HUES48 (cell line): ENCODE measurements around the gene CILP.
"Not testable (repeated sequence)": the region's sequence is repeated elsewhere in the genome, so short reads cannot be mapped to it uniquely, and the experiment has no call there.

ENCODE experiments used
- H3K27ac ChIP-seq: one replicate; pipeline ENCODE4 v1.7.0; 2013; ENCODE audit warnings: low read depth, low read length, inconsistent platforms
- H3K27me3 ChIP-seq: 2 replicates; pipeline ENCODE4 v1.6.1; 2013; ENCODE audit warnings: mild to moderate bottlenecking, low read length; ENCODE audit not compliant: control insufficient read depth, insufficient read depth
- H3K36me3 ChIP-seq: 2 replicates; pipeline ENCODE4 v1.6.1; 2013; ENCODE audit warnings: low read length; ENCODE audit not compliant: control insufficient read depth, insufficient read depth
- H3K4me1 ChIP-seq: 2 replicates; pipeline ENCODE4 v1.6.1; 2013; ENCODE audit warnings: mild to moderate bottlenecking, low read length; ENCODE audit not compliant: control insufficient read depth, insufficient read depth
- H3K4me3 ChIP-seq: 2 replicates; pipeline ENCODE4 v1.5.1; 2013; ENCODE audit warnings: mild to moderate bottlenecking, low read depth, low read length
- H3K9ac ChIP-seq: 2 replicates; pipeline ENCODE4 v1.6.1; 2013; ENCODE audit warnings: mild to moderate bottlenecking, low read depth, low read length, moderate library complexity
- H3K9me3 ChIP-seq: 2 replicates; pipeline ENCODE4 v1.6.1; 2013; ENCODE audit warnings: low read length; ENCODE audit not compliant: control insufficient read depth, insufficient read depth

CILP gene

DNA sequence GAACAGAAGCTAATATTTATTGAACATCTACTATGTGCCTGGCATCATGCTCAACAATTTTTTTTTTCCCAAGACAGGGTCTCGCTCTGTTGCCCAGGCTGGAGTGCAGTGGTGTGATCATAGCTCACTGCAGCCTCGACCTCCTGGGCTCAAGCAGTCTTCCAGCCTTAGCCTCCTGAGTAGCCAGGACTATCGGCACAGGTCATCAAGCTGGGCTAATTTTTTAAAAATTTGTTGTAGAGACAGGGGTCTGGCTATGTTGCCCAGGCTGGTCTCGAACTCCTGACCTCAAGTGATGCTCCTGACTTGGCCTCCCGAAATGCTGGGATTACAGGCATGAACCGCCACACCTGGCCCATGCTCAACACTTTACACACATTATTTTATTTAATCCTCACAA lies 35.7 kb upstream of the CILP start:
- H3K36me3 ChIP-seq: no peaks in the 10 kb centered on the region
- no peaks in the 10 kb centered on the region for H3K9me3 ChIP-seq
- H3K27ac ChIP-seq: no peak overlapping the region
- no peaks in the 10 kb centered on the region for H3K27me3 ChIP-seq
- H3K9ac ChIP-seq: no peak overlapping the region
- H3K4me1 ChIP-seq: no peaks in the 10 kb centered on the region
- H3K4me3 ChIP-seq: no peak overlapping the region

DNA sequence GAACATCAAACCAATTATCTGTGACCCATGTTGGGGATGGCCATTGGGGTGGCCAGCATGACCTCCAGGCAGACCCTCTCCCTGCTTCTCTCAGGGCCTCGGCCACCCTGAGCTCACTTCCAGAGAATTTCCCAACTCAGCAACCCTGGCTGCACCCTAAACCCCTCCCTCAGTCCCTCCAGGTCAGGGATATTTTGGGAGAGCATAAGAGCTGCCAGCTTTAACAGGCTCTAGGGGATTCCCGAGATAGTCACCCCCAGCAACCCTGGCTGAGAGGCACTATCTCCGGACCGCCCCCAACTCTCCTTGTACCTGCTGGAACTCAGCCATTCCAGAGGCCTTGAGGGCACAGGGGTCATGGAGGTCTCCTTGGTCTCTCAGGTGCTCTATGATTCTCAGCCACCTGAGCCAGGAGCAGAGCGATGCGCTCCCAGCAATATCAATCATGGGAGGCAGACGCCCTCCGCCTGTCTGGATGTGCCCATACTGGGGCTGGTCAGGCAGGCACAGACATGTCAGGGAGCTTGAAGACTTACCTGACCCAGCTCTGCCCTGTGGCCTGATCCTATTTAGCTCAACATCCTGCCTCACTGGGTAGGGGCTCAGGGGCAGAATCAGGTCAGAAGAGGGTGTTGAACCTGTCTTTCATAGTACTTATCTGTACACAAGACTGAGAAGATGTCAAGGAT lies 34.9 kb upstream of the CILP start:
- H3K9ac ChIP-seq: no peak overlapping the region
- H3K4me1 ChIP-seq: no peaks in the 10 kb centered on the region
- no peak overlapping the region for H3K27ac ChIP-seq
- H3K4me3 ChIP-seq: no peak overlapping the region
- no peaks in the 10 kb centered on the region for H3K36me3 ChIP-seq
- no peaks in the 10 kb centered on the region for H3K27me3 ChIP-seq
- no peaks in the 10 kb centered on the region for H3K9me3 ChIP-seq

DNA sequence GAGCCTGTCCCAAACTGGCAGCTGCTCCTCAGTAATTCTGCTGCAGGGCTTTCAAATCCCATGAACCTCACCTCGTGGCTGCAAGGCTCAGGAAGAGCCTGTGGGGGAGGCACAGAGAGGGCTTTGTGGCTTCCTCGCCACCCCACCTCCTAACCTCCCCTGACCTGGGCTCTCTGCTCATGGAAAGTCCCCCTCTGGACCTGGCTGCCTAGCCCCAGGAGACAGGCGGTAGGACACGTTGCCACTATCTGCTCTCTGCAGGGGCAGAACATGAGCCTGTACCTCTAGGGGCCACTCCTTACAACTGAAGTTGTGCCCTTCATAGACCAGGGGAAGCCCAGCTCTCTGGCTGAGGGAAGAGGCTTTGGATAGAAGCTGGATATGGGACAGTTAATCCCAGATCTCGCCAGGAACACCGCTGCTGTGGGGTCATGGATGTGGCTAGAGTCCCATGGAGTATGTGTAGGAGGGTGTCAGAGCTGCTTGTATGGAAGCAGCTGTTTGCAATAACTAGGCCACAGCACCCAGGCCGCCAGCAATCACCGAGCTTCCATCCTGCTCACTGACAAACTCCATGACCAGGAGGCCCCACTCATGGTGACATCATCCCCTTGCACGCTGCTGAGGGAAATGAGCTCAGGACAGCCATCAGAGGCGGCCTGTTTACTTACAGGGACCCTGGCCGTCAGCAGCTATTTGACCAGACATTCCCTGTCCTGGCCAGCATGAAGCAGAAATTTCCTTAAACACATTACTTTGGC lies 34.0 kb upstream of the CILP start:
- Histone ChIP-seq H3K4me1 (no peaks in the 10 kb centered on the region), H3K27ac (no peak overlapping the region), H3K36me3 (no peaks in the 10 kb centered on the region), H3K27me3 (no peaks in the 10 kb centered on the region), H3K9me3 (no peaks in the 10 kb centered on the region), H3K9ac (no peak overlapping the region), H3K4me3 (no peak overlapping the region)

DNA sequence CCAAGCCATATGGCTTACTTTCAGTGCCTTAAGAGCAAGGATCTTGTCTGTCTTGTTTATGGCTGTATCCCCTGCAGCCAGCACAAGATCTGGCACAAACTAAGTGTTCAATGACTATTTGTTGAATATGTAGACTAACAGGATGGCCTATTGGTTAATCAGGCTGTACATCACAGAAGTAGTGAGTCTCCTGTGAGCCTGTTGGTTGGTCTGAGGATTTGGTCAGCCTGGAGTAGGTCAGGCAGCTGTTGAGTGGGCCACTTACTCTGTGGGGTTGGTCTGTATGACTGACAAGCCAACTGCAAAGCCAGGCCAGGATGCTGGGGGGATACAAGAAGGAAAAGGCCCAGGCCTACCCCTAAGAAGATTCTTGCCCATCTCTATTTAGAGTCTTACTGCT lies 33.4 kb upstream of the CILP start:
- Histone ChIP-seq H3K9ac (no peak overlapping the region), H3K27me3 (no peaks in the 10 kb centered on the region), H3K4me3 (no peak overlapping the region), H3K36me3 (no peaks in the 10 kb centered on the region), H3K27ac (no peak overlapping the region), H3K9me3 (no peaks in the 10 kb centered on the region), H3K4me1 (no peaks in the 10 kb centered on the region)

DNA sequence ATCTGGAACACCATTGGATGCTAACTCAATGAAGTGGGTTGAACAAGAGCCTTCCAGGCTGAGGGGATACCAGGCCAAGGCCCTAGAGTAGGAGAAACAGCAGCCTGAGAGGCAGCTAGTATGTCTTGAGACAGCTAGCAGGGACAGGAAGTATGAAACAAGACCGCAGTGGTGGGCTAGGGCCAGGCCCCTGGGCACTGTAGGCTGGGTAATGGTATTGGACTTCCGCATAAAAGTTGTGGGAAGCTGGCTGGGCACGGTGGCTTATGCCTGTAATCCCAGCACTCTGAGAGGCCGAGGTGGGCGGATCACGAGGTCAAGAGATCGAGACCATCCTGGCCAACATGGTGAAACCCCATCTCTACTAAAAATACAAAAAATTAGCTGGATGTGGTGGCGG lies 25.2 kb upstream of the CILP start:
- H3K9ac ChIP-seq, H3K4me3 ChIP-seq, H3K4me1 ChIP-seq, H3K9me3 ChIP-seq, H3K27ac ChIP-seq, H3K36me3 ChIP-seq, H3K27me3 ChIP-seq: not testable (repeated sequence)

DNA sequence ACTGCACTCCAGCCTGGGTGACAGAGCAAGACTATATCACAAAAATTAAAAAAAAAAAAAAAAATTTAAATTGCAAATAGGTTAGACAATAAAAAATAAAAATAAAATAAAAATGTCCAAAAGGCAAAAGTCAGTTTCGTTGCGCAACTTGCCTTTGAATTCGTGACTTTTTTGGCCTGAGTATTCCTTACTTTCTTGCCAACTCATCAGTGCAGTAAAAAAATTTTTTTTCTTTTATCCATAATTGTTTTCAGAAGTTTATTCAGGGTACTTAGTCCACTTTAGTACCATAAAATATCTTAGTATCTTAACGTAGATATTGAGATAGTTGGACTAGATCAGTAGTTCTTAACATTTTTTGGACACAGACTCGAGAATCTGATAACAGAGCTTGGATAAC lies 22.4 kb upstream of the CILP start:
- H3K9me3 ChIP-seq: no peaks in the 10 kb centered on the region
- no peak overlapping the region for H3K9ac ChIP-seq
- no peak overlapping the region for H3K4me3 ChIP-seq
- no peaks in the 10 kb centered on the region for H3K27me3 ChIP-seq
- no peak overlapping the region for H3K27ac ChIP-seq
- no peaks in the 10 kb centered on the region for H3K36me3 ChIP-seq
- no peaks in the 10 kb centered on the region for H3K4me1 ChIP-seq

DNA sequence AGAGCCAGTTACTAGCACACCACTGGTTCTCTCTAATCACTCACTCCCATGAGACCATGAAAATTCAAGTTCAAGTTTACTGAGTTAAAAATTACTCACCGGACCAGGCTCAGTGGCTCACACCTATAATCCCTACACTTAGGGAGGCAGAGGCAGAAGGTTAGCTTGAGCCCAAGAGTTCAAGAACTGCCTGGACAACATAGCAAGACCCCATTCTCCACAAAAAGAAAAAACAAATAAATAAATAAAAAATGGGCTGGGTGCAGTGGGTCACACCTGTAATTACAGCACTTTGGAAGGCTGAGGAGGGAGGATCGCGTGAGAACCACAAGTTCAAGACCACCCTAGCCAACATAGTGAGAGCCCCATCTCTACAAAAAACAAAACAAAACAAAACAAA lies 21.2 kb upstream of the CILP start:
- H3K4me3 ChIP-seq: no peak overlapping the region
- H3K9me3 ChIP-seq: no peaks in the 10 kb centered on the region
- no peak overlapping the region for H3K9ac ChIP-seq
- no peak overlapping the region for H3K27ac ChIP-seq
- no peaks in the 10 kb centered on the region for H3K4me1 ChIP-seq
- H3K36me3 ChIP-seq: no peaks in the 10 kb centered on the region
- H3K27me3 ChIP-seq: no peaks in the 10 kb centered on the region

DNA sequence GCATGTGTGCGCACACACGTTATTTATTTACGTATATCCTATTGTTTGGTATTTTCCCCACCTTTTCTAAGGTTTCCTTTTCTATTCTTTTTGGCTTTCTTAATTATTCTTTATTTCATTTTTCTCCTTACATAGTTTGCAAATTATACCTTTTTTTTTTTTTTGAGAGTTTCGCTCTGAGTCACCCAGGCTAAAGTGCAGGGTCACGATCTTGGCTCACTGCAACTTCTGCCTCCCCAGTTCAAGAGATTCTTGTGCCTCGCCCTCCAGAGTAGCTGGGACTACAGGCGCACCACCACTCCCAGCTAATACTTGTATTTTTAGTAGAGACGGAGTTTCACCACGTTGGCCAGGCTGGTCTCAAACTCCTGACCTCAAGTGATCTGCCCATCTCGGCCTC lies 20.0 kb upstream of the CILP start:
- Histone ChIP-seq H3K4me1 (peaks cover under 1% of the 10 kb centered on the region; the same call in 1 of the 2 replicates), H3K9me3 (no peaks in the 10 kb centered on the region), H3K9ac (no peak overlapping the region), H3K27ac (no peak overlapping the region), H3K4me3 (no peak overlapping the region), H3K27me3 (no peaks in the 10 kb centered on the region), H3K36me3 (no peaks in the 10 kb centered on the region)

DNA sequence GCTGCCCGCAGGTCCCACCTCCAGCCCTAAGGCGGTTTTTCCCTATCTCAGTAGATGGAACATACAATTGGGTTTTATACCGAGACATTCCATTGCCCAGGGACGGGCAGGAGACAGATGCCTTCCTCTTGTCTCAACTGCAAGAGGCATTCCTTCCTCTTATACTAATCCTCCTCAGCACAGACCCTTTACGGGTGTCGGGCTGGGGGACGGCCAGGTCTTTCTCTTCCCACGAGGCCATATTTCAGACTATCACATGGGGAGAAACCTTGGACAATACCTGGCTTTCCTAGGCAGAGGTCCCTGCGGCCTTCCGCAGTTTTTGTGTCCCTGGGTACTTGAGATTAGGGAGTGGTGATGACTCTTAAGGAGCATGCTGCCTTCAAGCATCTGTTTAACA lies 15.6 kb upstream of the CILP start:
- H3K9ac ChIP-seq, H3K4me1 ChIP-seq, H3K9me3 ChIP-seq, H3K4me3 ChIP-seq, H3K27ac ChIP-seq, H3K27me3 ChIP-seq, H3K36me3 ChIP-seq: not testable (repeated sequence)

DNA sequence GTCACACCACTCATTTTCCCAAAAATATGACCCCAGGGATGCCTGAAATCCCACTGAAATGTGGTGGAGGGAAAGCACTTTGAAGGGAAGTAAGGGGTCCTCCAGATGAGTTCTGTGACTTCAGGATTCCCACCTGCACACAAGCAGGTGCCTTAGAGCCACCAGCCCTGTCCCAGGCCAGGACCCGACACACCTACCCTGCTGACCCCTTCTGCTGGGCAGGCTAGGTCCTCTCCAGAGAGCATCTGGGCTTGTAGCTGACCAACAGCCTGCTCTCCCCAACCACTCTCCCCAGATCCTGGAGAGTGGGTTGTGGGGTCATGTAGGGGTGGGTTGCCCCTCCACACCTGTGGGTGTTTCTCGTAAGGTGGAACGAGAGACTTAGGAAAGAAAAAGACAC lies 14.9 kb upstream of the CILP start:
- Histone ChIP-seq H3K9me3 (no peaks in the 10 kb centered on the region), H3K27me3 (no peaks in the 10 kb centered on the region), H3K9ac (no peak overlapping the region), H3K4me3 (no peak overlapping the region), H3K36me3 (no peaks in the 10 kb centered on the region), H3K4me1 (peaks cover 4% of the 10 kb centered on the region; the same call in 1 of the 2 replicates), H3K27ac (peak overlapping the region; percentile 69)

DNA sequence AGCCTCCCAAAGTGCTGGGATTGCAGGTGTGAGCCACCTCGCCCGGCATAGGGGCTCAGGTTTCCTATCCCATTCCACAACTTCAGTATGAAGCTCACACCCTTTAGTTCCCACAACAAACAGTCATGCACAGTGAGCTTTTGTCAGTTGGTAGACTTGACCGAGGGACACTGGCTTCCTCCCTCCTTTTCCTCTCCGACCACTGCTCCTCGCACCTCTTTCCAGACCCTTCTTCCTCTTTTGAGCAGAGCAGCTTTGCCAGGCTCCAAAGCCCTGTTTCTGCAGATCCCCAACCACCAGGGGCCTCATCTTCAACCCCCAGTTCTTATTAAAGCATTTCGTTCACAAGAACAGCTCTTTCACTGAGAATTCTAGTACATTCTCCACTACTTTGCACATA lies 12.7 kb upstream of the CILP start:
- H3K27ac ChIP-seq: no peak overlapping the region
- H3K4me1 ChIP-seq: peaks cover 4% of the 10 kb centered on the region; the same call in 1 of the 2 replicates
- H3K27me3 ChIP-seq: no peaks in the 10 kb centered on the region
- H3K4me3 ChIP-seq: no peak overlapping the region
- no peaks in the 10 kb centered on the region for H3K36me3 ChIP-seq
- H3K9me3 ChIP-seq: no peaks in the 10 kb centered on the region
- H3K9ac ChIP-seq: no peak overlapping the region
